Hypothalamus (tissue), 51 donors: ENCODE results near the gene WNK2.

Experiments used
- DNase-seq, 51 donors: peaks; one replicate each; lab custom pipeline; 2025; lab: John Stamatoyannopoulos, UW

The WNK2 gene

GRCh38 chr9:93261735-93262523 lies 78.0 kb downstream of the WNK2 start:
- DNase-seq: no peak

GRCh38 chr9:93262537-93263310 lies 78.8 kb downstream of the WNK2 start:
- no peak for DNase-seq

- no peak for DNase-seq
These were observed 79.6 kb downstream of the WNK2 start for GRCh38 chr9:93263334-93264229.

GRCh38 chr9:93264338-93265125 lies 80.6 kb downstream of the WNK2 start:
- DNase-seq: no peak

GRCh38 chr9:93265301-93265971 lies 81.5 kb downstream of the WNK2 start:
- DNase-seq: peak in 1 of 51 donors; percentile 20

GRCh38 chr9:93265972-93266371 lies 82.0 kb downstream of the WNK2 start:
- DNase-seq: no peak

- no peak for DNase-seq
These were observed 82.6 kb downstream of the WNK2 start for GRCh38 chr9:93266521-93267001.

GRCh38 chr9:93267091-93267541 lies 83.2 kb downstream of the WNK2 start:
- no peak for DNase-seq

GRCh38 chr9:93267681-93268505 lies 84.0 kb downstream of the WNK2 start:
- DNase-seq: no peak

- DNase-seq: no peak
These were observed 84.8 kb downstream of the WNK2 start for GRCh38 chr9:93268551-93269314.

GRCh38 chr9:93270976-93271375 lies 87.0 kb downstream of the WNK2 start:
- no peak for DNase-seq

- DNase-seq: no peak
These were observed 93.0 kb downstream of the WNK2 start for GRCh38 chr9:93276973-93277372.

- no peak for DNase-seq
These were observed 94.2 kb downstream of the WNK2 start for GRCh38 chr9:93278144-93278543.

GRCh38 chr9:93280661-93281259 lies 96.8 kb downstream of the WNK2 start:
- DNase-seq: no peak

GRCh38 chr9:93286252-93287188 lies 102.6 kb downstream of the WNK2 start:
- no peak for DNase-seq

GRCh38 chr9:93287189-93287552 lies 103.2 kb downstream of the WNK2 start:
- DNase-seq: no peak
